Spleen (tissue), 11 donors: ENCODE measurements around the gene COQ5. TPM values are rescaled to one million over a fixed set of nuclear protein-coding genes. Genes with fewer than 3 reads are reported as not detected.

Experiments used
- DNase-seq: peaks from one replicate; pipeline ENCODE4 v3.0.0-alpha.2; 2020
- H3K27ac ChIP-seq, 8 donors: fragments of 200-600 bp; sonication (generic) in 7 of 8; 1 replicate in 4 of 8; 2 replicates in 4 of 8; pipeline versions ENCODE4 v1.5.0 to v1.8.0; 2016 to 2021; ENCODE audit warnings: inconsistent platforms in 4 of 8, mild to moderate bottlenecking in 4 of 8, moderate library complexity in 1 of 8
- H3K27me3 ChIP-seq, 7 donors: fragments of 200-600 bp; sonication (generic) in 6 of 7; replicated peaks in 1 of 7; 1 replicate in 4 of 7; 2 replicates in 3 of 7; pipeline versions ENCODE4 v1.5.0 to v1.8.0; 2016 to 2021; ENCODE audit warnings: inconsistent platforms in 3 of 7, mild to moderate bottlenecking in 1 of 7
- H3K36me3 ChIP-seq, 6 donors: fragments of 200-600 bp; sonication (generic) in 5 of 6; 1 replicate in 4 of 6; 2 replicates in 2 of 6; pipeline versions ENCODE4 v1.5.0 to v1.8.0; 2016 to 2021; ENCODE audit warnings: inconsistent platforms in 2 of 6
- H3K4me1 ChIP-seq, 6 donors: fragments of 200-600 bp; sonication (generic) in 5 of 6; 1 replicate in 3 of 6; 2 replicates in 3 of 6; pipeline versions ENCODE4 v1.5.0 to v1.8.0; 2016 to 2021; ENCODE audit warnings: inconsistent platforms in 3 of 6
- H3K4me3 ChIP-seq, 8 donors: fragments of 200-600 bp; sonication (generic) in 7 of 8; 1 replicate in 4 of 8; 2 replicates in 4 of 8; pipeline versions ENCODE4 v1.5.0 to v1.8.0; 2016 to 2021; ENCODE audit warnings: inconsistent platforms in 4 of 8, mild to moderate bottlenecking in 4 of 8, moderate library complexity in 2 of 8
- H3K9me3 ChIP-seq, 8 donors: fragments of 200-600 bp; sonication (generic) in 7 of 8; 1 replicate in 4 of 8; 2 replicates in 4 of 8; pipeline versions ENCODE4 v1.5.0 to v1.8.0; 2016 to 2021; ENCODE audit warnings: inconsistent platforms in 4 of 8
- POLR2A ChIP-seq, 3 donors: fragments of 450-650 bp; IDR thresholded peaks; one replicate each; pipeline ENCODE4 v1.5.1; 2017; ENCODE audit warnings: antibody characterized with exemption in 3 of 3, mild to moderate bottlenecking in 1 of 3
- POLR2AphosphoS5 ChIP-seq, 3 donors: sonication (generic); formaldehyde crosslinking; IDR thresholded peaks; one replicate each; pipeline ENCODE4 v1.5.1; 2017; ENCODE audit warnings: antibody characterized with exemption in 3 of 3
- WGBS, 5 donors: extraction: QIAGEN DNeasy Blood & Tissue Kit in 3 of 5; methylation state at CpG; one replicate each; pipeline versions ENCODE4 v1.1.5 to v1.1.7; 2013 to 2018; 5-methylcytosine and 5-hydroxymethylcytosine counted together
- intact Hi-C: fragments of 100-400 bp; cut with DNase I; formaldehyde crosslinking; loops from one replicate; pipeline ENCODE4 v1.15.0; 2023; ENCODE audit warnings: low total_unique reads
- polyA plus RNA-seq, 3 donors: library from polyadenylated mRNA; stranded (reverse); fragments of 200-250 nt; gene quantifications; one replicate each; pipeline ENCODE4 v1.2.1, GENCODE V29; 2013
- small RNA-seq, 4 donors: library from RNA; depleted of rRNA; stranded (forward); fragments of <200 nt; gene quantifications; one replicate each; pipeline ENCODE3, GENCODE V24; 2016
- total RNA-seq, 7 donors: library from RNA; depleted of rRNA in 3 of 7; stranded (reverse); fragments of >200 nt in 3 of 7; fragmentation: NEBNext Ultra II Directional in 4 of 7; extraction: Animal tissue kit (Norgen Biotek cat#: 25700) in 4 of 7; gene quantifications; one replicate each; pipeline versions ENCODE4 v1.1.0 to v1.2.1, GENCODE V29; 2016 to 2021
- TF ChIP-seq, protein P1 (sequence below), 11 experiments: fragments of 200-600 bp in 7 of 11; fragments of 450-650 bp in 4 of 11; sonication (generic) in 4 of 11; IDR thresholded peaks in 8 of 11; conservative IDR thresholded peaks in 3 of 11; 1 replicate in 7 of 11; 2 replicates in 4 of 11; pipeline versions ENCODE4 v1.4.0 to v1.8.0; 2016 to 2021; ENCODE audit warnings: antibody characterized with exemption in 11 of 11, inconsistent platforms in 4 of 11, mild to moderate bottlenecking in 1 of 11
- donor health status: healthy with polysubstance abuse.
- donor health status: DM: no; HTN: no; CAD: no; lungs with moderate emphysema.
- donor health status: DM: no; HTN: no; CAD: no.
- donor health status: Bipolar disorder and iron deficiency.
- donor health status: healthy.
- donor health status: DM: no; HTN: no; CAD: no.
- donor health status: DM: yes; HTN: yes; CAD: no.

Gene COQ5
- total and polyA plus RNA-seq, 10 donors = 18.6 to 34.6 (median 23.7) TPM

DNA sequence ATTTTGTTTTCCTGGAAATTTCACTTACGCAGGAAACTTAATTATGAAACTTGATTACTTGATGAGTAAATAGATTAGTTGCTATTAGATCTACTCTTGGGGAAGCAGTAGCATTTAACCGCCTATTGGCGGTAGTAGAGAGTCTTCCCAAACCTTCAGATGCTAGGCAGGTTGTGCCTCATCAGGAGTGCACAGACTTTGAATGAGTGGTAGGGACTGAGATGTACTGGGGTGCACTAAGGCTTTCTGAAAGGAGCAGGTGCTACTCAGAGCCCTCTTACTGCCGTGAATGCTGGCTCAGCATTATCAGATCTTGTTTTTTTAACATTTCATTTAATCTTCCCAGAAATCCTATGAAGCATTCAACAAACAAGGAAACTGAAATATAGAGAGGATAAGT is 75.0 kb downstream of the COQ5 start:
- no peaks in the 10 kb centered on the region for H3K27me3 ChIP-seq
- intact Hi-C loops = no loop called here
- no peak overlapping the region for H3K4me3 ChIP-seq
- no peaks in the 10 kb centered on the region for H3K9me3 ChIP-seq
- no peak for DNase-seq
- peaks cover 0 to 93% (median 50%) of the 10 kb centered on the region in 6 donors for H3K36me3 ChIP-seq
- 63 to 79% (median 69%) methylated on average over 4 of the region's 4 CpGs for WGBS, 5 donors
- peaks cover 0 to 26% (median 6%) of the 10 kb centered on the region in 6 donors for H3K4me1 ChIP-seq
- no peak overlapping the region for H3K27ac ChIP-seq
- TF ChIP-seq POLR2A (IDR thresholded peaks at IDR 0.05) = no peak
- TF ChIP-seq, protein P1, sequence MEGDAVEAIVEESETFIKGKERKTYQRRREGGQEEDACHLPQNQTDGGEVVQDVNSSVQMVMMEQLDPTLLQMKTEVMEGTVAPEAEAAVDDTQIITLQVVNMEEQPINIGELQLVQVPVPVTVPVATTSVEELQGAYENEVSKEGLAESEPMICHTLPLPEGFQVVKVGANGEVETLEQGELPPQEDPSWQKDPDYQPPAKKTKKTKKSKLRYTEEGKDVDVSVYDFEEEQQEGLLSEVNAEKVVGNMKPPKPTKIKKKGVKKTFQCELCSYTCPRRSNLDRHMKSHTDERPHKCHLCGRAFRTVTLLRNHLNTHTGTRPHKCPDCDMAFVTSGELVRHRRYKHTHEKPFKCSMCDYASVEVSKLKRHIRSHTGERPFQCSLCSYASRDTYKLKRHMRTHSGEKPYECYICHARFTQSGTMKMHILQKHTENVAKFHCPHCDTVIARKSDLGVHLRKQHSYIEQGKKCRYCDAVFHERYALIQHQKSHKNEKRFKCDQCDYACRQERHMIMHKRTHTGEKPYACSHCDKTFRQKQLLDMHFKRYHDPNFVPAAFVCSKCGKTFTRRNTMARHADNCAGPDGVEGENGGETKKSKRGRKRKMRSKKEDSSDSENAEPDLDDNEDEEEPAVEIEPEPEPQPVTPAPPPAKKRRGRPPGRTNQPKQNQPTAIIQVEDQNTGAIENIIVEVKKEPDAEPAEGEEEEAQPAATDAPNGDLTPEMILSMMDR (IDR thresholded peaks at IDR 0.05 in 8 of 11, conservative IDR thresholded peaks at IDR 0.05 in 3 of 11) = peak in 10 of 11 experiments; percentile 14 to 70 (median 53)
- TF ChIP-seq POLR2AphosphoS5 (IDR thresholded peaks at IDR 0.05) = peak in 1 of 3 donors; percentile 7

Small RNAs within 50 kb of the gene (small RNA-seq; reads per million reads assigned to genes)
- 0 reads per million in 4 donors for gene RF00019

Other genes with a start within 250 kb of the COQ5 start
- over 10,000 TPM in 4 of 7 donors, under 1 TPM in 3; under 0.01 to 20,748 (median 15,186) TPM for gene RNU4-2, start 237.3 kb downstream of the COQ5 start, total RNA-seq
- gene RNU4-2, start 237.3 kb downstream of the COQ5 start, polyA plus RNA-seq = not detected
- 1,000 to 10,000 TPM in 4 of 7 donors, under 1 TPM in 2, not detected in 1; under 0.01 to 7,358 (median 2,736) TPM for gene RNU4-1, start 235.9 kb downstream of the COQ5 start, total RNA-seq
- gene RNU4-1, start 235.9 kb downstream of the COQ5 start, polyA plus RNA-seq = not detected
- gene SIRT4, start 226.8 kb downstream of the COQ5 start, total RNA-seq = 1 to 10 TPM in 6 of 7 donors, under 1 TPM in 1; 0.66 to 2.6 (median 1.7) TPM
- gene SIRT4, start 226.8 kb downstream of the COQ5 start, polyA plus RNA-seq = 1 to 10 TPM; 1.2 to 1.4 (median 1.3) TPM
- gene PLA2G1B, start 201.4 kb downstream of the COQ5 start, total RNA-seq = 1 to 10 TPM in 3 of 7 donors, not detected in 4; 1.1 to 1.9 (median 1.4) TPM
- gene PLA2G1B, start 201.4 kb downstream of the COQ5 start, polyA plus RNA-seq = under 1 TPM; 0.29 to 0.83 (median 0.56) TPM
- under 1 TPM in 1 of 7 donors, not detected in 6; 0.35 TPM for gene MSI1, start 160.0 kb downstream of the COQ5 start, total RNA-seq
- under 1 TPM in 2 of 3 donors, not detected in 1; 0.02 to 0.03 TPM for gene MSI1, start 160.0 kb downstream of the COQ5 start, polyA plus RNA-seq
- 100 to 1,000 TPM; 182 to 427 (median 190) TPM for gene COX6A1, start 91.0 kb downstream of the COQ5 start, total RNA-seq
- 100 to 1,000 TPM; 382 to 551 (median 480) TPM for gene COX6A1, start 91.0 kb downstream of the COQ5 start, polyA plus RNA-seq
- 10 to 100 TPM; 10.2 to 15.9 (median 12.9) TPM for gene TRIAP1, start 82.8 kb downstream of the COQ5 start, total RNA-seq
- gene TRIAP1, start 82.8 kb downstream of the COQ5 start, polyA plus RNA-seq = 10 to 100 TPM; 31.0 to 35.9 (median 34.1) TPM
- 10 to 100 TPM; 16.1 to 26.0 (median 23.3) TPM for gene GATC, start 82.7 kb downstream of the COQ5 start, total RNA-seq
- gene GATC, start 82.7 kb downstream of the COQ5 start, polyA plus RNA-seq = 10 to 100 TPM in 1 of 3 donors, 1 to 10 TPM in 2; 7.0 to 12.4 (median 8.9) TPM
- gene SRSF9, start 59.4 kb downstream of the COQ5 start, total RNA-seq = 100 to 1,000 TPM; 107 to 166 (median 142) TPM
- 100 to 1,000 TPM; 119 to 160 (median 143) TPM for gene SRSF9, start 59.4 kb downstream of the COQ5 start, polyA plus RNA-seq
- gene DYNLL1, start 33.0 kb downstream of the COQ5 start, total RNA-seq = 100 to 1,000 TPM in 6 of 7 donors, 10 to 100 TPM in 1; 84.1 to 220 (median 152) TPM
- 100 to 1,000 TPM; 164 to 338 (median 313) TPM for gene DYNLL1, start 33.0 kb downstream of the COQ5 start, polyA plus RNA-seq
- 100 to 1,000 TPM; 172 to 428 (median 248) TPM for gene RNF10, start 5.2 kb upstream of the COQ5 start, total RNA-seq
- 100 to 1,000 TPM; 101 to 134 (median 125) TPM for gene RNF10, start 5.2 kb upstream of the COQ5 start, polyA plus RNA-seq
- 10 to 100 TPM; 28.1 to 54.0 (median 40.1) TPM for gene POP5, start 52.2 kb upstream of the COQ5 start, total RNA-seq
- 10 to 100 TPM; 77.6 to 84.1 (median 78.5) TPM for gene POP5, start 52.2 kb upstream of the COQ5 start, polyA plus RNA-seq
- 1 to 10 TPM in 1 of 7 donors, under 1 TPM in 5, not detected in 1; 0.27 to 1.2 (median 0.60) TPM for gene CABP1, start 111.5 kb upstream of the COQ5 start, total RNA-seq
- gene CABP1, start 111.5 kb upstream of the COQ5 start, polyA plus RNA-seq = 1 to 10 TPM in 1 of 3 donors, under 1 TPM in 2; 0.49 to 2.8 (median 0.57) TPM
- gene MLEC, start 158.0 kb upstream of the COQ5 start, total RNA-seq = 100 to 1,000 TPM in 1 of 7 donors, 10 to 100 TPM in 6; 60.1 to 117 (median 78.5) TPM
- 10 to 100 TPM in 2 of 3 donors, 1 to 10 TPM in 1; 7.7 to 22.6 (median 10.9) TPM for gene MLEC, start 158.0 kb upstream of the COQ5 start, polyA plus RNA-seq
- gene UNC119B, start 181.3 kb upstream of the COQ5 start, total RNA-seq = 10 to 100 TPM; 13.0 to 32.2 (median 29.8) TPM
- gene UNC119B, start 181.3 kb upstream of the COQ5 start, polyA plus RNA-seq = 10 to 100 TPM in 1 of 3 donors, 1 to 10 TPM in 2; 5.5 to 17.3 (median 8.1) TPM
- 10 to 100 TPM; 21.4 to 55.1 (median 35.1) TPM for gene ACADS, start 196.7 kb upstream of the COQ5 start, total RNA-seq
- 10 to 100 TPM; 21.2 to 66.4 (median 40.1) TPM for gene ACADS, start 196.7 kb upstream of the COQ5 start, polyA plus RNA-seq